NCI-H69 (cell line): ENCODE measurements around the gene SHMT2.
A peak's percentile ranks its signal among the peaks of the same experiment; 100 is the strongest.

Source experiments
- DNase-seq: peaks from one replicate; lab custom pipeline; 2025; lab: John Stamatoyannopoulos, UW

SHMT2 gene

DNA sequence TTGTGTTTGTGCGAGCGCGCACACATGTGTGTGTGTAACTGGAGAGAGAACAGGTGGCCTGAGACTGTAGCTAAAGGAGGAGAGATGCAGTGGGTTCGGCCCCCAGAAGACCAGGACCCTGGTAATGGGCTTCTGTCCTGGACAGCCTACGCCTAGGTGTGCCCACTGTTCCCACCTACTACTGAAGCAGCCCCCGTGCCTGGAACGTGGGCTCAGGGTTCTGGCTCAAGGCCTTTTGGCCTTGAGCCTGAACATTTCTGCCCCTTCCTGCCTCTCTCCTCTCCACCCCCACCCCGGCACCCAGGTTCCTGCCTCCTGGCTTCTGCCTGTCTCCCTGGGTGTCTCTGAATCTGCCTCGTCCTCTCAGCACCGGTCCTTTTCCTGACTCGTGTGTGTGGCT is 14.4 kb upstream of the SHMT2 start:
- no peak for DNase-seq

GRCh38 chr12:57215668-57216013 is 13.9 kb upstream of the SHMT2 start:
- peak; percentile 57 for DNase-seq

- peak; percentile 90 for DNase-seq
Observed at GRCh38 chr12:57216014-57216911, 13.2 kb upstream of the SHMT2 start, which contains the start of gene NXPH4. TSS of gene NXPH4 (plus strand) at chr12:57216794. CDS start at chr12:57216970, 176 bp downstream.

- peak; percentile 76 for DNase-seq
Observed at GRCh38 chr12:57216921-57217879, 12.3 kb upstream of the SHMT2 start.

DNA sequence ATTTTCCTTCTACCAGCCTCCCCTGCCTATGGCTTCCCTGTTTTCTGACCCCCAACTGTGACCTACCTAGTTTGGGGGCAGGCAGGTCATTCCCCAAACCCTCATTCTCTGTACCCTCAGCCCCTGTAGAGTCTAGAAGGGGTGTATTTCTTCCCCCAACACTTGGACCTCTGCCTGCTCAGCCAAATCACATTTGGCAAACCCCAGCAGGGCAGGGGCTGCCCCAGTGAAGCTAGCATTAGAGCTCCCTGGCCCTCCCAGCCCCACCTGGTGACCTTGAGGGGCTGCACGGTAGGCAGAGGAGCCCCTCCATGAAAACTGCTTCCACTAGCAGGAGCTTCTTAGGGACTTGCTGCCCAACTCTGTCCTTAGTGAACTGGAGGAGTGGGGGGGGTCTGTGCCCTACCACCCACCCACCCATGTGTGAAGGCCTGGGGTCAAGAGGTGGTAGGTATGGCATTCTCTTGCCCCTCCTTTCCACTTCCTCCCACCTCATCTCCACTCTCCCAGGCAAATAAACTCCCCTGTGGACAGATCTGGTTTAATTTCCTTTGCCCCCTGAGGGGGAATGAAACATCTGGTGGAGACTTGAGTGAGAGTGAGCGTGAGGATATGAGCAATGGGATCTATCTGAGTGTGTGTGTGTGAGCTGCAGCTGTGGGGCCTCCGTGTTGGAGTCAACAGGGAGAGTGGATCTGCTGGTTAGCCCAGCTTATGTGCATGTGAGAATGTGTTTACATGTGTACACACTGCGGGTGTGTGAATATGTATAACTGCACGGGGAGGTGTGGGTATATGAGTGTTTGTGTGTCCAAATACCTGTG is 11.3 kb upstream of the SHMT2 start:
- DNase-seq: peak; percentile 79

DNA sequence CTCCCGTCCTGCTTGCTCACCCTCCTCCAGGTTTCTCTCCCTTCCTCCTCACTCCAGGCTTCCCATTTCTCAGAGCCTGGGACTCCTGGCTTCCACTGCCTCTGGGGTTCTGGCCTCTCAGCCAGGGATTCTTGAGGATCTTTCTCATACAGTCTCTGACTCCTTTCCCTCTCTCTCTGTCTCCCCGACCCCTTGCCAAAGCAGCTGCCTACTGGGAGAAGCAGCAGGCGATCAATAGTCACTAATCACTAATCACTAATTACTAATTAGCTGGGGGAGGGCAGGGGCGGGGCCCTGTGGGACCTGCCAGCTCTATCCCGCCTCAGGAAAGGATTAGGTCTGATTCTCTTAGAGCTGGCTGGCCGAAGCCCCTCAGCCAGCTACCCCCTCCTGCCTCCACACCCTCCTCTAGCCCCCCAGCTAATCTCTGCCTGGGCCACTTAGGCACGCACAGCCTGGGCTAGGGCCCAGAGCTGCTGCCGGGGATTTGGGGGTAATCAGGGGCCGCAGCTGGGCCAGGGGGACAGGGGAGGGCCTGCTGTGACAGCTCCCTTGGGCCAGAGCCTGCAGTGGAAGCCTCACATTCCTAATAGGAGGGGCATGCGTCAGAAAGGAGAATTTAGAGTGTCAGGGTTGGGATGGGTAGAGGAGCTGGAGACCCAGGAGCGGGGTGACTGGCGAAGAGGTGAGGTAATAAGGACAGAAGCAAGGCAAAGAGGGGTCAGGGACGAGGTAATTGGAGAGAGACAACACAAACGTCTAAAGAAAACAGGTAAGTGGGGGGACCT is 10.1 kb upstream of the SHMT2 start:
- no peak for DNase-seq

GRCh38 chr12:57219993-57220754 is 9.3 kb upstream of the SHMT2 start:
- DNase-seq: peak; percentile 74

DNA sequence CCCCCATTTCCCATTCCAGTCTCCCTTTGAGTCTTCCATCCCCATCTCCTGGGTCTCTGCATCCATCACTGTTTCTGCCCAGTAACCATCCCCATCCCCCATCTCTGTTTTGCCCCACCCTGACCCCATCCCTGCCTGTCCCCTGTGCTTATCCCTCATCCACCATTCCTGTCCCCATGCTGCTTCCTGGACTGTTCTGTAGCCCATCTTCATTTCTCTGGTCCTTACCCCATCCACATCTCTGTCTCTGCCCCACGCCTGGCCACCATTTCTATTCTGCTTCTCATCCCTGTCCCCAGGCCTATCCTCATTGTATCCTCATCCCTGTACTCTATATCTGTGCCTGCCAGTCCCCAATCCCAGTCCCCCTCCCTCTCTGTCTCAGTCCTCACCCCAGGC is 8.7 kb upstream of the SHMT2 start:
- no peak for DNase-seq

GRCh38 chr12:57221169-57221917 is 8.2 kb upstream of the SHMT2 start:
- DNase-seq: no peak

DNA sequence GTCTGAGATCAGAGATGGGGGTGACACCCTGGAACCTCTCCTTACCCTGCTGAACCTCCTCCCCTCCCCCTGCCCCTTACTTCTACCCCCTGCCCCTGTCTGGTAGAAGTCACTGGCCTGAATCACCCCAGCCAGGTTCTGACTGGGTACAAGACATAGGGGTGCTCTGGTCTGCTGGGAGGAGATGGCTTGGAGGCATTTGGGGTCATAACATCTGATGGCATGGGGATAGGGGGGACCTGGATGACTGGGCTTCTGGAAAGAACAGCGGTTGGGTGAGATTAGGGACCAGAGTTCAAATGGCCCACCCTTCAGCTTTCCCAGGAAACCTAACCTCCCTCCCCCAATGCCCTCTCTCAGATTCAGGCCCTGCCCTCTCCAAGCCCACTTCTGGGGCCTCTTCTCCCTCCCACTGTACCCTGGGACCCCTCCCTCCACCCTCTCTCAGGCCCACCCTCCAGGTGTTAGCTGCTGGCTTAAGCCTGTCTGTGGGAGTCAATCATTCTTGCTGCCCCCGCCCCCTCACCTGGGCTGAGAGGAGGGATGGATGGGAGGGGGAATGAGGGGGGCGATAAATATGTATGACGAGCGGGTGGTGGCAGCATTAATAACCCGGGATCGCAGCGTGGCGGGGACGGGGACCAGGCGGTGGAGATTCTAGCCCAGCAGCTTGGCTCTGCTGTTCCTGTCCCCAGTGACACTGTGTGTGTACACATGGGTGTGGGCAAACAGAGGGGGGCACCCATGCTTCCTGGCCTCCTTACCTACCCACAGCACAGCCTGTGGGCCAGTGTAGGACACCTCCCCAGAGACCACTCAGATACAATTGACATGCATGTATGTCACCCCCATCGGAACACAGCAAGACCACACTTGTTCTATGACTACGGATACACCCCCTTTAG is 7.0 kb upstream of the SHMT2 start:
- DNase-seq: peak; percentile 54

- no peak for DNase-seq
Observed at GRCh38 chr12:57223191-57224165, 6.0 kb upstream of the SHMT2 start.

DNA sequence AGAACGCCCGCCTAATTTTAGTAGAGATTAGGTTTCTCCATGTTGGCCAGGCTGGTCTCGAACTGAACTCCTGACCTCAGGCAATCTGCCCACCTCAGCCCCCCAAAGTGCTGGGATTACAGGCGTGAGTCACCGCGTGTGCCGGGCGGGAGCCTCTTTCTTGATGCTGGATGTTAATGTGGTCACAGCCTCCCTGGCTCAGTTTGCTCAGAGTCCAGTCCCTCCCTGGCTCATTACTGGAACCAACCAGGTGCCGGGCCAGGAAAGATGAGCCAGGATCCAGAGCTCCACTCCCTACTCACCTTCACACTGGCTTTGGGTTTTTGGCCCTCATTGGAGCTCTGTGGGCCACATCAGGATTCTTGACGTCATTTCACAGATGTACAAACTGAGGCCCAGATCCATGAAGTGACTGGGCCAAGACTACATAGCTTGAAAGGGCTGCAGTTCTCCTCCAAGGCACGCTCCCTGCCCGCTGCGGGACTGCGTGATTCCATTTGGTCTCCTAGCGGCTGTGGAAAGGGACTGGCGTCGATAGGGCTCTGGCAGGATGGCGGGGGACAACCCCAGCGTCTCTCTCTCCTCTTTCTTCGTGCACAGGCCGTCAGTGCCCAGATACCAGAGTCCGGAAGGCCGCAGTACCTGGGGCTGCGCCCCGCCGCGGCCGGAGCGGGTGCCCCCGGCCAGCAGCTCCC is 5.1 kb upstream of the SHMT2 start:
- no peak for DNase-seq

GRCh38 chr12:57224973-57225679 is 4.4 kb upstream of the SHMT2 start:
- DNase-seq: peak; percentile 75

DNA sequence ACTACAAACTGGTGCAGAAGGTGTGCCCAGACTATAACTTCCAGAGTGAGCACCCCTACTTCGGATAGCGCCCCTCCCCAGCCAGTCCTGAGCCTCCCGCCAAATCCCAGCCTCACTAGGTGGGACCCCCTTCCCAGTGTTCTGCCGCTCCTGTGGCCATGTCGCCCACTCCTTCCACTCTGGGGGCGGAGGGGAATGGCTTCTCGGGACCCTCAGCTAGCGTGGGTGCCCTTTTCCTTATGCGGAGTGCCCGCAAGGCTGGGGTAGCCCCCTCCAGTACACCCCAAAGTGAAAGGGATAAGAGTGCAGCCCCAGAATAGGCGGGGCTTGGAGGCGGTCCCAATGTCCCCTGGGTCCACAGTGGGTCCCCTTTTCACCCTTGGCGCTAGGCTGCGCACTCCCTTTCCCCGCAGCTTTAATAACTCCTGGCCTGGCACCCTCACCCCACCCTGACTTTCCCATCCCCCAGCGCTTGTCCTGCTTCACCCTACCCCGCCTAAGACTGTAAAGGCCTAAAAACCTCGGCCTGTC is 3.8 kb upstream of the SHMT2 start:
- no peak for DNase-seq

GRCh38 chr12:57226588-57227314 is 2.8 kb upstream of the SHMT2 start:
- peak; percentile 88 for DNase-seq
